GM19452 (cell line): ENCODE results near the gene PPL.

Experiments used
- ATAC-seq: cut with Tn5 transposase; IDR thresholded peaks from one replicate; pipeline ENCODE4 v1.9.1; 2021; ENCODE audit not compliant: unreplicated experiment

The PPL gene

DNA sequence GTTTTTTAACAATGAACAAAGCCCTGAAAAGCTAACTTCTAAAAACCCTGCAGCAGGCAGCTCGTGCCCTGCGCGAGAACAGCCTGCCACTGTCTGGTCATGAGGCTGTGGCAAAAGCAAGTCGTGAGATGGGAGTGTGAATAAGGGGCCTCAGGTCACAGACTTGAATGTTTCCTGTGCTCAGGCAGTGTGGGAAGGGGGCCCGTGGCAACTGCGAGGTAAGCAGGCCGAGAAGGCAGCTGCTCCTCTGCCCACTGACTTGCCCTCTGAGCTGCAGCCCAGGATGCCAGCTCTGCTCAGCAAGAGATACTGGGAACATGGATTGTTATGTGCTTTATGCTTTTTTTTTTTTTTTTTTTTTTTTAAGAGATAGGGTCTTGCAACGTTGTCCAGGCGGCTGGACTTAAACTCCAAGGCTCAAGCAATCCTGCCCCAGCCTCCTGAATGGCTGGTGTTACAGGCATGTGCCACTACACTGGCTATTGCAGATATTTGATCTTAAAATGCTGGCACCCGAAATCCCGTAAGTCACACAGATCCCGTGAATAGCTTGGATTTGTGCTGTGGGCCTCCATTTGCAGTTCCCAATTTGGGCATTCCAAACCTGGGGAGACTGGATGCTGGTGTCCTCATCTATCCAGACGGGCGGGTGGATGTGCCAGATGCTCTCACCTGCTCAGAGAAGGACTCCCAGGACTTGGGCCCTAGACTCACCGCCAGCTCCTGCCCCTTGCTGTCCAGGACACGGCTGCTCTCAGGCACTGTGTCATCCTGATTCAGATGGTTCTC is 45.7 kb downstream of the PPL start:
- no peak for ATAC-seq

- ATAC-seq, result no peak
Observed at GRCh38 chr16:4890686-4891085, 46.3 kb downstream of the PPL start.

- ATAC-seq, result no peak
Observed at GRCh38 chr16:4890026-4890425, 46.9 kb downstream of the PPL start.

DNA sequence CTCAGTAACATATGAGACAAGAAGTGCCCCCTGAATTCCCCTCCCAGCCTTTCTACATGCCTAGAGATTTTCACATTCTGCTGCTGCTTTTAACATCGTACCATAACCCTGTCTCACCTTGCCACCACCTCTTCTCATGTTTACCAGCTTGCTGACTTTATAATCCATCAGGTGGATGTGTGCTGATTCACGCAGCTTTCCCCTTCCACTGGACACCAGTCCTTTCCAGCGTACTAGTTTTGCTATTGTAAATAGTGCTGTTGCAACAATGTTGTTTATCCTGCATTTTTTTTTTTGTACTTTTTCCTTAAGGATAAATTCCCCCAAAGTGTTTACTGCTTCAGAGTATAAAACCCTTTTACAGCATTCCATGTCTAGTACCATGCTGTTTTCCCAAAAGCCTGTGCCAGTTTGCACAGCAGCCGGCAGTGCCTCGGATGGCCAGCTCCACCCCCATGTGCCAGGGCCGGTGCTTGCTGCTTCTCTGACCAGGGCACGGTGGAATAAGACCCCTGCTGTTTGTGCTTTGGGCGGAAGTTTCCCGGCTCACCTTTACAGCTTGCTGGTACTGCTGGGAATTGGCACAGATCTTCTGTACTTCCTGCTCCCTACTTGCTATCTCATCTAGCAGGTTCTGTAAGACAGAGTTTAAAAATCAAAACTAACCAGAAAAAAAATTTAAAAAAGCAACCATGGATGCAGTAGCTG is 48.4 kb downstream of the PPL start:
- no peak for ATAC-seq

DNA sequence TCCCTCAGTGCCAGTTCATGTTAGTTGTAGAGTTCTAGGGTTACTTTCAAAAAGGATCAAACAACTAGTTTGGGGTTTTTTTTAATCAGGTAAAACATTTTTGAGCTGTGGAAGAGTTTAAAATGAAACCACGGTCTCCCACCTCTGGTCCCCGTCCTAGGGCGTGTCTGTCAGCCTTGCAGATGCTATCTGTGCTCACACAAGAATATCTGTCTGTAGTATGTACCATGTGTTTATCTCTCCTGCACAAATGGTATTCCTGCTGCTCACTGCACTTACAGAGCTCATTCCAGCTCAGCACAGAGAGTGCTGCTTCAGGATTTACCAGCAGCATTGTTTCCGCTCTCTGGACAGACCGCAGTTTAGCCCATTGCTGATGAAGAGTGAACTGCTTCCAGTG is 50.8 kb downstream of the PPL start:
- ATAC-seq, result no peak

DNA sequence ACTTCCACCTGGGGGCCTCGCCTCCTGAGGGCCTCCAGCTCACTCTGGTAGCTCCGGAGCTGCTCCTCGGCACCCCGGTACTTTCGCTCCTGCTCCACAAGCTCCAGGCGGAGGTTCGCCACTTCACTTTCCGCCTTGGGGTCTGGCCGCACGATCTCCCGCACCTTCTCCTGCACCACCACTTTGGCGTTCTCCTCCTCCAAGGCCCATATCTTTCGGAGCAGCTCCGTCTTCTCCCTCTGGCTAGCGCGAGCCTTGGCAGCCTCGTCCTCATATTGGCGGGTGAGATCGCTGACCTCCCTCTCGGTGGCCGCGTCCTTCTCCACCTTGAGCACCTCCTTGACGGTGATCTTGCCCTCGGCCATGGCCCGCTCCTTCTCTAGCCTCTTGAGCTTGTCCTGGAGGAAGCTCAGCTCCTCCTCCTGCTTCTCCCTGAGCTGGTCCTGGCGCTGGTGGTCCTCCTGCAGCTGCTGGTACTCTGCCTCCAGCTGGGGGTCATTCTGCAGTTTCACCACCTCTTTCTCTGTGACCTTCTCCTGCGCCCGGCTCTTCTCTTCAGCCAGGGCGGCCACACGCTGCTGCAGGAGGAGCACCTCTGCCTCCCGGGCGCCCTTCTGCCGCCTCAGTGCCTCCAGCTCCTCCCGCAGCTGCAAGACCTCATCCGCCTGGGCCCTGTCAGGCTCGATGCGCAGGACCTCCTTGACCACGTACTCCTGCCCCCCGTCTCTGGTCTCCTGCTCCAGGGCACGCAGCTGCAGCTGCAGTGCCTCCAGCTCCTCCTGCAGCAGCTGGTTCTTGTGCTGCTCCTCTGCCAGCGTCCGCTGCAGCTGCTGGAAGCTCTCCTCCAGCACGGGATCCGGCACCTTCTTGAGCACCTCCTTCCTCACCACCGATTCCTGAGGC is 51.7 kb downstream of the PPL start:
- ATAC-seq, result no peak

DNA sequence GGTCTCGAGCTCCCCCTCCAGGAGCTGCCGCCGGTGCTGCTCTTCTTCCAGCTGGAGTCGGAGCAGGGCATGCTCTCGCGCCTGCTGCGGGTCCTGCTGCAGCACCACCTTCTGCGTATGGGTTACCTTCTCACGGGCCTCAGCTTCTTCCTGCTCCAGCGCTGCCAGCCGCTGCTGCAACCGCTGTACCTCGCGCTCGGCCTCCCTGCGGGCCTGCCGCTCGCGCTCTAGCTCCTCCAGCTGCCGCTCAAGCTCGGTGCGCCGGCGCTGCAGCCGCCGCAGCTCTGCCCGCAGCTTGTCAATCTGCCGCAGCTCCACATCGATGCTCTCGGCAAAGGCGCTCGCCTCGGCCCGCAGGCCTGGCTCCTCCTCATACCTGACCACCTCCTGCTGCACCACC is 52.7 kb downstream of the PPL start:
- no peak for ATAC-seq

DNA sequence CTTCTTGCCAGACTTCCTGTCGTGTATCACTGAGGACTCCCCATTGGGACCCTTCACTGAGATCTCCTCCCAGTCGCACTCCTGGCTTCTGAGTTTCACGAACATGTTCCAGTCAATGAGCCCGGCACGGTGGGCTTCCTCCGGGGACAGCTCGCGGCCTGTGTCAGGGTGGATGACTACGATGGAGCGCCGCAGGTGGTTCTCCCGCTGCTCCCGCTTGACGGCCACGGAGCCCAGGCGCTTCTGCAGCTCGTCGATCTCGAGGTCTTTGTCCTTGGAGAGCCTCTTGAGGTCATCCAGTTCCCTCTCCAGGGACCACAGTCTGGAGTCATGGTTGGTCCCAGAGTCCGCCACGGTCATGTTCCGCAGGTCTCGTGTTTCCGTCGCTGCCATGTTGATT is 53.4 kb downstream of the PPL start:
- no peak for ATAC-seq

GRCh38 chr16:4882633-4883285 is 54.2 kb downstream of the PPL start:
- no peak for ATAC-seq

- ATAC-seq, result no peak
Observed at GRCh38 chr16:4882000-4882632, 54.8 kb downstream of the PPL start.

DNA sequence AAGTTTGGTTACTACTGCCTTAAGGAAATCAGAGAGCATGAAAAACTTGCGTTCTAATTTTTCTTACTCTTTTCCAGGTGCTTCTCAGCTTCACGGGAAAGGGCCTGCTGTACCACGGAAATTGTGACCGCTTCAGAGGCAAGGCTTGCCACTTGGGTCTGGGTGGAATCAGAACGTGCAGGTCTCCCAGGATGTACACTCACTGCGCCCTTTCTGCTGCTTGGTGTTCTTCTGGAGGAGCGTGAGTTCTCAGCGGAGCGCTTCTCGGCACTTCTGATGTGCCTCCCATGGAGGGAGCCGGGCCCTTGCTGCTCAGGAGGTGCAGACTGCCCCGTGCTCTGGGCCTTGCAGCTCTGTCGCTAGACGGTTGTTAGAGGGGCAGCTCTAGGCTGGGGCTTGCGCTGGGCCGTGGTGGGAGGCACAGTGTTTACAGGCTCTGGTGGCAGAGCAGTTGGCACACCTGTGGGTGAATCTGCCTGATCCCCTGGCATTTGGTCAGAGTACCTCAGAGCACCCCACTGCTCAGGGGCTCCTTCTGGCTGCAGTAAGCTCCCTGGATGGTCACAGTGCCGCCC is 56.9 kb downstream of the PPL start:
- no peak for ATAC-seq

- no peak for ATAC-seq
Observed at GRCh38 chr16:4879049-4879448, 57.9 kb downstream of the PPL start.

DNA sequence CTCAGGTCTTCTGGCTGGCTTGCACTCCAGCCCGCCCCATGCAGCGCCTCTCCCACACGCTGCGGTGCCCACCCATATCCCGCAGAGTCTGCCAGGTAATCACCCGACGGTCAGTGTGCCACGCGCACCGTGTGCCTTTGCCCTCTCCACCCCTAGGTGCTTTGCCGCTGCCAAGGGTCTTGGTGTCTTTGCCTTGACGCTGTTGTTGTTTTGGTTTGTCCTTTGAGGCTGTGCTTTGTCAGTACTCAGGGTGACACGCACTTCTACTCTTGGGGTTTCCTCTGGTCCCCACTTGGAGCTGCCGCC is 59.6 kb downstream of the PPL start:
- no peak for ATAC-seq

GRCh38 chr16:4876646-4877379 is 60.1 kb downstream of the PPL start:
- no peak for ATAC-seq

- ATAC-seq, result no peak
Observed at GRCh38 chr16:4874666-4875065, 62.3 kb downstream of the PPL start.

GRCh38 chr16:4873091-4873490 is 63.9 kb downstream of the PPL start:
- ATAC-seq, result no peak

- ATAC-seq, result no peak
Observed at GRCh38 chr16:4871071-4871470, 65.9 kb downstream of the PPL start.

DNA sequence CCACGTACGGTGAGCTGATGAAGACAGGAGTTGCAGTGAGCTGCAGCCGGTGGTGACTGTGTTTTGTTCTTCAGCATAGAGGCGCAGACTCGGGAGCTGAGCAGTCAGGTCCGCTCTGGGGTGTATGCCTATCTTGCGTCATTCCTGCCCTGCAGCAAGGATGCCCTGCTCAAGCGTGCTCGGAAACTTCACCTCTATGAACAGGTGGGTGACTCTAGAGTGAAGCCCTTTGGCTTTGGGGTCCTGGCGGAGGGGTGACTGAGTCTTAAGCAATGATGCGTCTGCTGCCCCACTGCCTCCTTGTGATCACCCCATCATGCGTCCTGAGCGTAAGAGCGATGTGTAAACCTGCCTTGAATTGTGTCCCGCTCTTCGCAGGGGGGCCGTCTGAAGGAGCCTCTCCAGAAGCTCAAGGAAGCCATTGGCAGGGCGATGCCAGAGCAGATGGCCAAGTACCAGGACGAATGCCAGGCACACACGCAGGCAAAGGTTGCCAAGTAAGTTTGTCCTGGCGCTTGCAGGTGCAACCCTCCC is 66.7 kb downstream of the PPL start:
- no peak for ATAC-seq

- no peak for ATAC-seq
Observed at GRCh38 chr16:4869147-4869805, 67.7 kb downstream of the PPL start.
